Muscle of arm (tissue), 12 donors: ENCODE measurements around the gene ZNF600. TPM values are rescaled to one million over a fixed set of nuclear protein-coding genes. Genes with fewer than 3 reads are reported as not detected.

Experiments used
- polyA plus RNA-seq, 12 donors: library from polyadenylated mRNA; unstranded; fragments of 120-200 nt; gene quantifications; one replicate each; pipeline ENCODE4 v1.2.1, GENCODE V29; 2013; ENCODE audit not compliant: insufficient read length in 12 of 12

The ZNF600 gene
- polyA plus RNA-seq, 12 donors, result 2.2 to 13.1 (median 2.8) TPM; not detected in 2

Other genes starting within 250 kb of the ZNF600 start
- 10 to 100 TPM in 5 of 12 donors, 1 to 10 TPM in 6, not detected in 1; 7.7 to 15.9 (median 9.4) TPM for gene ZNF701, start 216.5 kb downstream of the ZNF600 start, polyA plus RNA-seq
- gene ZNF83, start 148.4 kb downstream of the ZNF600 start, polyA plus RNA-seq, result 100 to 1,000 TPM in 1 of 12 donors, 10 to 100 TPM in 10, not detected in 1; 26.8 to 107 (median 43.4) TPM
- 10 to 100 TPM in 5 of 12 donors, 1 to 10 TPM in 6, not detected in 1; 6.1 to 26.3 (median 9.6) TPM for gene ZNF611, start 51.7 kb downstream of the ZNF600 start, polyA plus RNA-seq
- 10 to 100 TPM in 5 of 12 donors, 1 to 10 TPM in 6, not detected in 1; 6.2 to 14.7 (median 9.6) TPM for gene ZNF28, start 34.8 kb upstream of the ZNF600 start, polyA plus RNA-seq
- gene ZNF468, start 70.8 kb upstream of the ZNF600 start, polyA plus RNA-seq, result 10 to 100 TPM in 11 of 12 donors, not detected in 1; 13.0 to 26.6 (median 19.8) TPM
- gene ZNF320, start 110.8 kb upstream of the ZNF600 start, polyA plus RNA-seq, result 10 to 100 TPM in 9 of 12 donors, 1 to 10 TPM in 1, not detected in 2; 8.7 to 29.5 (median 19.4) TPM
- 1 to 10 TPM in 11 of 12 donors, not detected in 1; 3.1 to 7.6 (median 3.3) TPM for gene ZNF888, start 136.6 kb upstream of the ZNF600 start, polyA plus RNA-seq
- gene ZNF816, start 176.1 kb upstream of the ZNF600 start, polyA plus RNA-seq, result 10 to 100 TPM in 1 of 12 donors, 1 to 10 TPM in 10, not detected in 1; 6.4 to 35.3 (median 8.3) TPM
- under 1 TPM in 5 of 12 donors, not detected in 7; 0.08 to 0.22 (median 0.09) TPM for gene ERVV-1, start 227.1 kb upstream of the ZNF600 start, polyA plus RNA-seq